NCI-H446 (cell line): Measurements from ENCODE around the gene SNED1.

Experiments
- DNase-seq, 2 experiments: peaks; one replicate each; lab custom pipeline; 2025; lab: John Stamatoyannopoulos, UW

The SNED1 gene

GRCh38 chr2:240960309-240960970 is 38.0 kb upstream of the SNED1 start:
- DNase-seq = no peak

GRCh38 chr2:240960971-240961876 is 37.2 kb upstream of the SNED1 start:
- no peak for DNase-seq

DNA sequence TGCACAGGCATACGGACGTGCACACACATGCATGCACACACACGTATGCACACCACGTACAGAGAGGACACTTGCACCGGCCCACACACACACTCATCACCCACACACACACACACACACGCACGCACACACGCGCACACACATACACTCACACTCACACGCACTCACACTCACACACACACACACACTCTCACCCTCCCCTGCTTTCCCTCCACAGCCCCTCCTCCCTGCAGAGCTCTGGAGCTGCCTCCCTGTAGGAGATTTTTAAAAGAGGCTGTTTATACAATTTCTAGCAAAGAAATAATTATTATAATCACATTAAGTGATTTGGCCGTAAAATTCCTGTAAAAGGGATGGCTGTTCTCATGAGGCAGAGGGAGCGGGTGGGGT is 36.5 kb upstream of the SNED1 start:
- no peak for DNase-seq

DNA sequence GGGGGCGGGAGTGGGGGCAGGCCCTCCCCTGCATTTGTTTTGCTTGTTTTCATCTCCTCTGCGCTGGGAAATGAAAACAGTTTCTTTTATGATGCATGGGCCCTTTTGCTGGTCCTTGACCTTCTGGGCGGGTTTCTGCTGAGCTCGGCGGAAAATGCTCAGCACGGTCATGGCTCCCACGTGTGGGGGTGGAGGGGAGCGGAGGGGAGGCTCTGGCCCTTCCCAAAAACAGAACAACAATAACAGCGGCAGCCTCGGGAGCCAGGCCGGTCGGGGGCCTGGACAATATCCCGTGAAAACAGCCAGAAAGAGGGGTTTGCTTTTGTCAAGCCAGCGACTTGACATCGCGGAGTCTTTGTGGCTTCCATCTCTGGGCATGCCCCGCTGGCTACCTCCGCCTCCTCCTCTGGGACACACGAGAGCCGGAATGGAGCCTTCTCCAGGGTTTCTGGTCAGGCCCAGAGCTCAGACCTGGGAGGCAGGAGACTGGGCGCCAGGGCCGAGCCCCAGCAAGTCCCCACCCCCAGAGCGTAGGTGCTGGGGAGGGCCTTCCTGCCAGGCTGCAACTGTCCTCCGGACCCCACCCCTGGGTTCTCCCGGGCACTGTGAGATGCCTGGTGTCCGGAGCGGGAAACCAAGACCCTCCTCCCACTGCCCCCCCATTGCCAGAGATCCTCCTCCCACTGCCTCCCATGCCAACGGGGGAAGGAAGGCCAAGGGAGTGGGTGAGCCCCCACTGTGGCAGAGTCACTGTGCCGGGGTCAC is 35.9 kb upstream of the SNED1 start:
- DNase-seq = no peak

GRCh38 chr2:240963065-240963867 is 35.2 kb upstream of the SNED1 start:
- no peak for DNase-seq

DNA sequence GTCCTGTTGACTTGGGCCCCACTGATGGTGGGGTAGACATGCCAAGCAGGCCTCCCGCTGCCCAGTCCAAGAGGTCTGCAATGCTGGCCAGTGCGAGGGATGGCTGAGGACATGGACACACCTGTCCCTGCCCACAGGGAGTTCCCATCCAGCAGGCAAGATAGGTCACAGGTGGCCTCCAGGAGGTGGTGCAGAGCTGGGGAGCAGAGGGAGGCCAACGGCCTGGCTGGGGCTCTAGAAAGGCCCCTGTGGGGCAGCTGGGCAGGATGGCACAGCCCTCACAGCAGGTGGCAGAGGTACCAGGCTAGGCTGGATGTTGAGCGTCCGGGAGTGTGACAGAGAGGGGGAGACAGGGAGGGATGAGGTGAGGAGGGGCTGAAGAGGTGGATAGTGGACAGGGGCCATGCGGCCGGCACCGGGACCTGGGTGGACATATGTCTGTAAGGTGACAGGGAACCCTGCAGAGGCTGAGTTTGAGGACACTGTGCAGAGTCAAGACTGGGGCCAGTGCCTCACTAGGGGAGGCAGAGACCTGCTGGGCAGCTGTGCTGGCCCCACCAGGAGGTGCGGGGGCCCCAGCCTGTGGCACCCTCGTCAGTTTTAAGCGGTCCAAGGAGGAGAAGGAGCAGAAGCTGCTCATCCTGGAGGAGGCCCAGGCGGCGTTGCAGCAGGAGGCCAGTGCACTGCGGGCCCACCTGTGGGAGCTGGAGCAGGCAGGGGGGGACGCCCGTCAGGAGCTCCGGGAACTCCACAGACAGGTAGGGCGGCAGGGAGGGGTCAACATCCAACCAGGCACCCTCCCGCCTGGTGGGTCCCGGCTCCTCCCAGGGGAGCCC is 34.3 kb upstream of the SNED1 start:
- no peak for DNase-seq

DNA sequence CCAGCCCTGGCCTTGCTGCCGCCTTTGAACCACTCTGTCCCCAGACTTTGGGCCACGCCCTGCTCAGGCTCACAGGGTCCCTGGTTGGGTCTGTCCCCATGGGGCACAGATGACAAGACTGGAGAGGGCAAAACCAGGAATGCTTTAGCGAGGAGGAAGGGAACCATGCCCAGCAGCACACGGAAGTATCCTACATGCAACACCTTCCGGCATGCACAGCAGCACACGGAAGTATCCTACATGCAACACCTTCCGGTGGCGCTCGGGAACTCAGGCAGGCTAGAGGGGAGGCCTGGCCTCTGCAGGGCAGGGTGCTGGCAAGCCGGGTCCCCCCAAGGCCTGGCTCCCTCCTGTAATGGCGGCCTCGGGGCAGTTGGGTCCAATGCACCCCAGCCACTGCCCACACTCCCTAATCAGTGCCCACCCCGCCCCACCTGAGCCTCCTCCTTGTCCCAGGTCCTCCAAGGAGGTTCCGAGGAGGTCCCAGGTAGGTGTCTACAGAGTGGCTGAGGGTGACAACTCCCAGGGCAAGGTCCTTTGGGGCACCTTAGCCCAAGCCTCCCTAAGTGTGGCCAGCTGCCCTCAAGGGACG is 33.6 kb upstream of the SNED1 start:
- DNase-seq = no peak

- no peak for DNase-seq
These were observed 33.0 kb upstream of the SNED1 start for GRCh38 chr2:240965296-240965904.

DNA sequence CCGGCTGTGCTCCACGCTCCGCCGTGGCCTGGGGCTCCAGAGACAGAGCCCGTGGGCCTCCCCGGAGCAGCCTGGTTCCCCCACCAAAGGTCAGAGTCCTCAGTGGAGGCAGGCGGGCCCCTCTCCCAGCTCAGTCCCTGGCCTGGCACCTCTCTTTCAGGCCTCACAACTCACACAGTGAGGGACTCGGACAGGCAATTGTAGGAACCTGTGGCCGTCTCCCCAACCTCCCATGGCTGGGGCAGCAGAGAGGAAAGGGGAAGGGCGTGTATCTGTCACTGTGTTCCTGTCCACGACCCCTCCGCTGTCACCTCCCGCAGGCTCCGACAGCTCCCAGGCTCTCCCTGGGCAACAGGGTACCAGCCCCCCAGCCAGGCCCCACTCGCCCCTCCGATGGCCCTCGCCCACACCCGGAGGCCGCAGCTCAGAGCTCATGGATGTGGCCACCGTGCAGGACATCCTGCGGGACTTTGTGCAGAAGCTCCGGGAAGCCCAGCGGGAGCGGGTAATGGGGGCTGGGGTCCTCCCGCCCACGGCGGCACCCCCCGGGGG is 32.4 kb upstream of the SNED1 start:
- DNase-seq = no peak

- DNase-seq = no peak
These were observed 31.9 kb upstream of the SNED1 start for GRCh38 chr2:240966457-240966905.

DNA sequence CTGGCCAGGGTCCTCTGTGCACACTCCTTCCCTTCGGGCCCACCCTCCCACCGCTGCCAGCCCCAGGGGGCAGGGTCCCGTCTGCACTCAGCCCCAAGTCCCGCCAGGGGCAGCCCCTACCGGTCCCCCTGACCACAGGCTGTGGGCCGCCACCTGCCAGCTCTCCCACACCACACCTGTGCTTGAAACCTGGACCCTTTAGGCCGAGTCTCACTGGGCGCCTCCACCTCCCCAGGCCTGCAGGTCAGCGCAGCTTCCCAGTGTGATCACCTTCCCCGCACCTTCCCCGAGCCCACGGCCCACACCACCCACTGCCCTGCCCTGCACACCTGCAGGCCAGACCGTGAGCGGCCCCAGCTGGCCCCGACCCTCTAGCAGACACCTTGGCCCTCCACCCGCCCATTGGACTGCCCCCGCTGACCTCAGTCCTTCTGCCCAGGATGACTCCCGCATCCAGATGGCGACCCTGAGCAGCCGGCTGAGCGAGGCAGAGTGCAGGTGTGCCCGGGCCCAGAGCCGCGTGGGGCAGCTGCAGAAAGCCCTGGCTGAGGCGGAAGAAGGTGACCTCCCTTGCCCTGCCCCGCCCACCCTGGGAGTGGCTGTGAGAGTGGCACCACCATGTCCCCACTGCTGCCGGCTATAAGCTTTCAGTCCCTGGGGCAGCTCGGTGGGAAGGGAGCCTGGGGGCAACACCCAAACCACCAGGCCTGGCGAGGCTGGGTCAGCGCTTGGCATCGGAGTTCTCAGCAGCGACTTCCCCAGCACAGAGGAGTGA is 31.3 kb upstream of the SNED1 start:
- no peak for DNase-seq

DNA sequence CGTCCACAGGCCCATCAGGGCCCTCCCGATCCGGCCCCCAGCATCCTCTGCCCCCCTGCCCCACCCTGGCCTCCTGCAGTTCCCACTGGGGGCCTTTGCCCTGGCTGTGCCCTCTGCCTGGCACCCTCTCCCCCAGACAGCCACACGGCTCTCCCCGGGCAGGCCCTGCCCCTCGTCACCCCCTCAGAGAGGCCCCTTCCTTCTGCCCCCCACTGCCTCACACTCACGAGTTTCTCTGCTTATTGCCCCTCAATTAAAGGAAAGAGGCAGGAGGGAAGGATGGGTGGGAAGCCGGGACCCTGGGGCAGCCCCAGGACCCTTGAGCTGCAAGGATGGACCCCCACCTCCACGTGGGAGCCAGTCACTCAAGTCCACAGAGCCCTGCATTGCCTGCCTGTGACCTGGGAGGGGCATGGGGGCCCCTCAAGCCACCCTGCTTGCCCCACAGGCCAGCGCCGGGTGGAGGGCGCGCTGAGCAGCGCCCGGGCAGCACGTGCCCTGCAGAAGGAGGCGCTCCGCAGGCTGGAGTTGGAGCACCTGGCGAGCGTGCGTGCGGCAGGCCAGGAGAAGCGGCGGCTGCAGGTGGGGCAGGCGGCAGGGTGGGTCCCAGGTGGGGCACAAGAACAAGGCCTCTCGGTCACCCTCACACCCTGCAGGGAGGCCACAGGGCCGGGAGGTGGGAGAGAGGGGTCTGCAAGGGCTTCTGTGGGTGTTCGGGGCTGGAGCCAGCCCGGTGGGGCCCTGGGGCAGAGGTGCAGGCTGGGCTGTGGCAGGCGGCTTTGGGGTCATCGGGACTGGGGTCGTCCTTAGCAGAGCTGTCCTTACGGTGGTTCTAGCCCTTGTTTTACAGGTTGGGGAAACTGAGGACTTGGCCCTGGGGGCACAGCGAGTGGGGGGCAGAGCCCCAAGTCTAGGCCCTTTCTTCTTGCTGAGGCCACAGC is 30.5 kb upstream of the SNED1 start:
- no peak for DNase-seq

- no peak for DNase-seq
These were observed 29.4 kb upstream of the SNED1 start for GRCh38 chr2:240968731-240969624.

DNA sequence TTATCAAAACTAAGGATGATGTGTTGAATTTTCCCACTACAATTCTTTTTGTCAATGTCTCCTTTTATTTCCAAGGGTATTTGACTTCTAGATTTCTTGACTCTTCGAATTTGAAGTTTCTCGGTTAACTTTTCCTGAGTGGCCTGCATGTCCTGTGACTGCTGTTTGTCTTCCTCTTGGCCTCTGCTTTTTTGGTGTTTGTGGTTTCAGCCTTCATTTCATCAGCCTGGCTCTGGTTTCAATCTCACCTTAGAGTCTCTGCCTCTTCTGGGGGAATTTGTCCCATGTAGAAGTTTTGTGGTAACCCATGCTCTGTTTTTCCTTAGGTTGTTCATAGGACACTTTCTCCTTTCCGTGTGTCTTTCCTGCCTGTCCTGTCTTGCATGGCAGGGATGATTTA is 28.3 kb upstream of the SNED1 start:
- no peak for DNase-seq

DNA sequence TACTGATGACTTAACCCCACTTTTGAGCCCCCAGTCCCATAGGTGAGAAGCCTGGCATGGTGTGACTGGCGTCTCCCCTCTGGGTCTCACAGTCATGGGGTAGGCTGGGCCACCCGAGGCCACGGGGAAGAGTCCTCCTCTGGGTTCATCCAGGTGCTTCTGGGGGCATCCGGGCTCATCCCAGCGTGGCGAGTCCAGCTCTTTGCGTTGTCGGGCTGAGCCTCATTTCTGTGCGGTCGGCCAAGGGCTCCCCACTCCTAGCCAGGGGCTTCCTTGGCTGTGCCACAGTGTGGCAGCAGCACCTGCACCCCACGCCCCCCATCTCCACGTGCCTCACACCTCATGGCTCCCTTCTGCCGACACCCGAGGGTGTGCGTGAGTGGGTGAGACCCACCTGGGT is 27.6 kb upstream of the SNED1 start:
- DNase-seq = no peak

- no peak for DNase-seq
These were observed 26.2 kb upstream of the SNED1 start for GRCh38 chr2:240972201-240972600.
